Gastrocnemius medialis (tissue), 4 donors: Measurements from ENCODE around the gene PTH2R. TPM values are rescaled to one million over a fixed set of nuclear protein-coding genes. Genes with fewer than 3 reads are reported as not detected.
"Not testable (repeated sequence)": the region's sequence is repeated elsewhere in the genome, so short reads cannot be mapped to it uniquely, and the experiment has no call there.

Source experiments
- ATAC-seq, 2 donors: fragments of 150-250 bp; one replicate each; pipeline ENCODE4 v1.9.1; 2016
- DNase-seq, 2 donors: peaks; one replicate each; pipeline ENCODE4 v3.0.0-alpha.2; 2019
- H3K27ac ChIP-seq, 4 donors: fragments of 200-600 bp; sonication (generic); 1 replicate in 1 of 4; 2 replicates in 3 of 4; pipeline ENCODE4 v1.5.1; 2016 to 2018; ENCODE audit warnings: mild to moderate bottlenecking in 2 of 4, moderate library complexity in 1 of 4
- H3K27me3 ChIP-seq, 3 donors: fragments of 200-600 bp; sonication (generic) in 2 of 3; 1 replicate in 1 of 3; 2 replicates in 2 of 3; pipeline versions ENCODE4 v1.5.1 to v1.6.0; 2016 to 2019; ENCODE audit warnings: mild to moderate bottlenecking in 1 of 3, moderate library complexity in 1 of 3
- H3K36me3 ChIP-seq, 2 donors: fragments of 200-600 bp; sonication (generic) in 1 of 2; one replicate each; pipeline ENCODE4 v1.5.1; 2017 to 2018
- H3K4me1 ChIP-seq, 2 donors: fragments of 200-600 bp; sonication (generic) in 1 of 2; one replicate each; pipeline ENCODE4 v1.5.1; 2016 to 2017; ENCODE audit warnings: mild to moderate bottlenecking in 2 of 2
- H3K4me3 ChIP-seq, 4 donors: fragments of 200-600 bp; sonication (generic) in 3 of 4; 1 replicate in 1 of 4; 2 replicates in 3 of 4; pipeline ENCODE4 v1.5.1; 2016 to 2019; ENCODE audit warnings: mild to moderate bottlenecking in 2 of 4
- H3K9me3 ChIP-seq, 3 donors: fragments of 200-600 bp; sonication (generic) in 2 of 3; 1 replicate in 1 of 3; 2 replicates in 2 of 3; pipeline ENCODE4 v1.5.1; 2016 to 2019
- CTCF ChIP-seq, 5 experiments: fragments of 450-650 bp in 3 of 5; fragments of 200-600 bp in 2 of 5; sonication (generic) in 2 of 5; IDR thresholded peaks in 4 of 5; conservative IDR thresholded peaks in 1 of 5; 1 replicate in 4 of 5; 2 replicates in 1 of 5; pipeline ENCODE4 v1.5.1; 2016 to 2019; ENCODE audit warnings: antibody characterized with exemption in 5 of 5, mild to moderate bottlenecking in 3 of 5, moderate library complexity in 3 of 5
- POLR2A ChIP-seq, 2 donors: fragments of 450-650 bp; IDR thresholded peaks; one replicate each; pipeline ENCODE4 v1.6.1; 2017; ENCODE audit warnings: antibody characterized with exemption in 2 of 2, mild to moderate bottlenecking in 2 of 2, moderate library complexity in 2 of 2
- in situ Hi-C, 4 donors: fragments of 200-750 bp; cut with MboI; loops; one replicate each; pipeline versions ENCODE4 v1.15.0 to v1.8.0; 2017; ENCODE audit warnings: low sequenced_read_pairs in 4 of 4
- intact Hi-C: fragments of 100-400 bp; cut with DNase I; formaldehyde crosslinking; loops from one replicate; pipeline ENCODE4 v1.15.1; 2023; ENCODE audit warnings: low total_unique reads
- total RNA-seq, 4 donors: library from RNA; depleted of rRNA; stranded (reverse); fragments of >200 nt; gene quantifications; one replicate each; pipeline versions ENCODE4 v1.1.0 to v1.2.3, GENCODE V29; 2016

PTH2R gene
- total RNA-seq, 4 donors from 2014 or later: not detected

GRCh38 chr2:208426412-208427045 is 19.9 kb downstream of the PTH2R start:
- Histone ChIP-seq H3K36me3 (no peaks in the 10 kb centered on the region), H3K4me1 (no peaks in the 10 kb centered on the region), H3K4me3 (no peak overlapping the region), H3K27ac (no peak overlapping the region), H3K27me3 (no peaks in the 10 kb centered on the region), H3K9me3 (no peaks in the 10 kb centered on the region)
- DNase-seq (no peak), ATAC-seq (no peak)
- TF ChIP-seq CTCF (IDR thresholded peaks at IDR 0.05 in 4 of 5, conservative IDR thresholded peaks at IDR 0.05 in 1 of 5) (no peak), POLR2A (IDR thresholded peaks at IDR 0.05) (no peak)
- in situ Hi-C loops: no loop called here
- intact Hi-C loops: no loop called here

GRCh38 chr2:208437755-208438154 is 31.2 kb downstream of the PTH2R start:
- no peaks in the 10 kb centered on the region for H3K9me3 ChIP-seq
- intact Hi-C loops: no loop called here

GRCh38 chr2:208440716-208441115 is 34.1 kb downstream of the PTH2R start:
- H3K36me3 ChIP-seq: no peaks in the 10 kb centered on the region
- DNase-seq (no peak), ATAC-seq (no peak)
- H3K27ac ChIP-seq: no peak overlapping the region
- intact Hi-C loops: no loop called here
- no peak for TF ChIP-seq POLR2A (IDR thresholded peaks at IDR 0.05)
- no peak for TF ChIP-seq CTCF (IDR thresholded peaks at IDR 0.05 in 4 of 5, conservative IDR thresholded peaks at IDR 0.05 in 1 of 5)
- in situ Hi-C loops: no loop called here
- no peaks in the 10 kb centered on the region for H3K9me3 ChIP-seq
- H3K4me3 ChIP-seq: no peak overlapping the region
- H3K27me3 ChIP-seq: no peaks in the 10 kb centered on the region
- no peaks in the 10 kb centered on the region for H3K4me1 ChIP-seq

More at GRCh38 chr2:208437755-208438154, 31.2 kb downstream of the PTH2R start:
- H3K4me3 ChIP-seq: no peak overlapping the region
- in situ Hi-C loops: no loop called here
- H3K4me1 ChIP-seq: no peaks in the 10 kb centered on the region
- no peak overlapping the region for H3K27ac ChIP-seq
- TF ChIP-seq CTCF (IDR thresholded peaks at IDR 0.05 in 4 of 5, conservative IDR thresholded peaks at IDR 0.05 in 1 of 5) (no peak), POLR2A (IDR thresholded peaks at IDR 0.05) (no peak)
- ATAC-seq: no peak
- H3K27me3 ChIP-seq: no peaks in the 10 kb centered on the region
- no peaks in the 10 kb centered on the region for H3K36me3 ChIP-seq
- no peak for DNase-seq

- H3K4me1 ChIP-seq: no peaks in the 10 kb centered on the region
- no peaks in the 10 kb centered on the region for H3K27me3 ChIP-seq
- no peak for TF ChIP-seq POLR2A (IDR thresholded peaks at IDR 0.05)
- no peak for TF ChIP-seq CTCF (IDR thresholded peaks at IDR 0.05 in 4 of 5, conservative IDR thresholded peaks at IDR 0.05 in 1 of 5)
- no peak overlapping the region for H3K4me3 ChIP-seq
- no peaks in the 10 kb centered on the region for H3K9me3 ChIP-seq
- intact Hi-C loops (no loop called here), in situ Hi-C loops (no loop called here)
- H3K27ac ChIP-seq: no peak overlapping the region
- no peak for DNase-seq
- ATAC-seq: no peak
- H3K36me3 ChIP-seq: no peaks in the 10 kb centered on the region
These were observed 35.4 kb downstream of the PTH2R start for GRCh38 chr2:208441951-208442350.

- H3K36me3 ChIP-seq, H3K4me3 ChIP-seq, DNase-seq, H3K27ac ChIP-seq, in situ Hi-C loops, H3K9me3 ChIP-seq, H3K4me1 ChIP-seq, H3K27me3 ChIP-seq, ATAC-seq, intact Hi-C loops: not testable (repeated sequence)
These were observed 40.9 kb downstream of the PTH2R start for GRCh38 chr2:208447447-208447846.
